Anterior cingulate cortex (tissue), 58 donors: ENCODE measurements around the gene ACSM3.

ENCODE experiments used
- DNase-seq, 58 donors: peaks; one replicate each; lab custom pipeline; 2025; lab: John Stamatoyannopoulos, UW

Gene ACSM3

DNA sequence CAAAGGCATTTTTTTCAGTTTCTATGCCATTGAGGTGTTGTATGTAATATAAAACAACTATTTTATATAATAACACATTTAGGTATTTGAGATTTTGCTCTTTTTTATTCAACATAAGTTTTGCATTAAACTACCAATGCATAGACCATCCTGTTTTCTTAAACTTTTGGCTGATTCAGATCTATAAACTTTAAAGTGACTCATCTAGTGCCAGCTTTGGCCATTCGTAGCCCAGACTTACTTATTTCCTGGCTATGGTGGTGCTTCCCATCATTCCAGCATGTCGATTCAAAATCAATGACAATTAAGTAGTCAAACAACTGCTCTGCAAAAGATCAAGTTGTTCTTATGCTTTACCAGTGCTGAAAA, 39.4 kb downstream of the ACSM3 start:
- DNase-seq, result no peak

GRCh38 chr16:20803561-20804214, 39.9 kb downstream of the ACSM3 start:
- DNase-seq, result no peak

GRCh38 chr16:20805684-20806167, 41.9 kb downstream of the ACSM3 start:
- peak in 1 of 58 donors; percentile 18 for DNase-seq

GRCh38 chr16:20806168-20807050, 42.6 kb downstream of the ACSM3 start, which contains the start of the genes ERI2 and REXO5:
Gene ERI2 (minus strand): TSS chr16:20806472. CDS start chr16:20806430, 42 bp downstream.
Gene REXO5 (plus strand): TSS chr16:20806527. CDS start chr16:20806954, 427 bp downstream.
- DNase-seq, result peak; percentile 44 to 94 (median 84)

DNA sequence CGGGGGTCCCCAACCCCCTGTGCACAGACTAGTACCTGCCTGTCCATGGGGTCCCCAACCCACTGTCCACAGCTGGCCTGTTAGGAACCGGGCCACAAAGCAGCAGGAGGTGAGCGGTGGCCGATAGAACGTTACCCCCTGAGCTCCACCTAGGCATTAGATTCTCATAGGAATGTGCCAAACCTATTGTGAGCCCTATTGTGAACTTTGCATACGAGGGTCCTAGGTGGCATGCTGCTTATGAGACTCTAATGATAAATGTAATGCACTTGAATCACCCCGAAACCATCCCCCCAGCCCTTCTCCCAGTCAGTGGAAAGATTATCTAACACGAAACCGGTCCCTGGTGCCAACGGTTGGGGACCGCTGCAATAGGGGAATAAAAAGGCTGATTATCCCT, 44.0 kb downstream of the ACSM3 start:
- DNase-seq, result no peak

- DNase-seq, result no peak
These were observed 48.1 kb downstream of the ACSM3 start for GRCh38 chr16:20811889-20812439.

- no peak for DNase-seq
These were observed 48.7 kb downstream of the ACSM3 start for GRCh38 chr16:20812510-20812909.

- DNase-seq, result peak in 4 of 58 donors; percentile 1 to 41 (median 15)
These were observed 51.0 kb downstream of the ACSM3 start for GRCh38 chr16:20814784-20815183.

DNA sequence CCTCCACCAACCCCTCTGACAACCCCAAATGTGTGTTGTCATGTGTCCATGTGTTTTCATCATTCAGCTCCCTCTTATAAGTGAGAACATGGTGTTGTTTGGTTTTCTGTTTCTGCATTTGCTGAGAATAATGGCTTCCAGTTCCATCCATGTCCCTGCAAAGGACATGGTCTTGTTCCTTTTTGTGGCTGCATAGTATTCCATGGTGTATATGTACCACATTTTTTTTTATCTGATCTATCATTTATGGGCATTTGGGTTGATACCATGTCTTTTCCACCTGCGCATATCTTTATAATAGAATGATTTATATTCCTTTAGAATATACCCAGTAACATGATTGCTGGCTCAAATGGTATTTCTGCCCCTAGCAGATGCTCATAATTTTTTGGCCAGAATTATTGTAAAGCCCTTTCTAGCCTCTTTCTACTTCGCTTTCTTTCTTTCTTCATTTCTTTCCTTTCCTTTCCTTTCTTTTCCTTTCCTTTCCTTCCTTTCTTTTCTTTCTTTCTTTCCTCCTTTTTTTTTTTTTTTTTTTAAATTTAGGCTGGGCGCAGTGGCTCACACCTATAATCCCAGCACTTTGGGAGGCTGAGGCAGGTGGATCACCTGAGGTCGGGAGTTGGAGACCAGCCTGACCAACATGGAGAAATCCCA, 55.2 kb downstream of the ACSM3 start:
- DNase-seq, result no peak

DNA sequence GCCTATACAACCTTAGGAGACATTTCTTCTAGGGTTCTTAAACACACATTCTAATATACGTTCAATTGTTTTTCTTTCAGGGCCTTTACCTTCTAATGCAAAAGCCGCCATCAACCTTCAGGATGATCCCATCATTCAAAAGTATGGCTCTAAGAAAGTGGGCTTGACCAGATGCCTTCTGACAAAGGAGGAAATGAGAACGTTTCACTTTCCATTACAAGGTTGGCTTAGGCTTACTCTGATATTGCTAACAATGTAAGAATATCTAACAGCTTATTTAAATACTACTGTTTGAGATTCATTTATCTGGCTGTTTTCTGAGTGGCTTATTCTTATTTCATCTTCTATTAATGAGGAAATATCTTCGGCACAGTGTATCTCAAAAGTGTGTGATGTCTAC, 57.9 kb downstream of the ACSM3 start:
- DNase-seq, result no peak

DNA sequence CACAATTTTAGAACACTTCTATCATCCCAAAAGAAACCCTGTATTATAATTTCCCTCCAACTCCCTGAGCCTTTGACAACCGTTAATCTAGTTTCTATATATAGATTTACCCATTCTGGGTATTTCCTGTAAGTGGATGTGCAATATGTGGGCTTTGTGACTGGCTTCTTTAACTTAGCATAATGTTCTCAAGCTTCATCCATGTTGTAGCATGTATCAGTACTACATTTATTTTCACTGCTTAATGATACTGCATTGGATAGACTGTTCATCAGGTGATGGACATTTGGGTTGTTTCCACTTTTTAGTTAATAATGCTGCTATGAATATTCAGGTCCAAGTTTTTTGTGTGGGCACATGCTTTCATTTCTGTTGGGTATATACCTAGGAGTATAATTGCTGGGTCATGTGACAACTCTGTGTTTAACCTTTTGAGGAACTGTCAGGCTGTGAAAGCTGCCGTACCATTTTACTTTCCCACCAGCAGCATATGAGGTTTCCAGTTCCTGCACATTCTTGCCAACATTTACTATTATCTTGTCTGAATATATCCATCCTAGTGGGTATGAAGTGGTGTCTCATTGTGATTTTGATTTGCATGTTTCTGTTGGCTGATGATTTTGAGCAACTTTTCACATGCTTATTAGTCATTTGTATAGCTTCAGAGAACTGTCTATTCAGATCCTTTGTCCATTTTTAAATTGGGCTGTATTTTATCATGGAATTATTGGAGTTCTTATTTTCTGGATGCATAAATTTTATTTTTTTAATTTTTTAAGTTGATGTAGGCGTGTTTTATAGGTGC, 58.9 kb downstream of the ACSM3 start:
- DNase-seq, result no peak

DNA sequence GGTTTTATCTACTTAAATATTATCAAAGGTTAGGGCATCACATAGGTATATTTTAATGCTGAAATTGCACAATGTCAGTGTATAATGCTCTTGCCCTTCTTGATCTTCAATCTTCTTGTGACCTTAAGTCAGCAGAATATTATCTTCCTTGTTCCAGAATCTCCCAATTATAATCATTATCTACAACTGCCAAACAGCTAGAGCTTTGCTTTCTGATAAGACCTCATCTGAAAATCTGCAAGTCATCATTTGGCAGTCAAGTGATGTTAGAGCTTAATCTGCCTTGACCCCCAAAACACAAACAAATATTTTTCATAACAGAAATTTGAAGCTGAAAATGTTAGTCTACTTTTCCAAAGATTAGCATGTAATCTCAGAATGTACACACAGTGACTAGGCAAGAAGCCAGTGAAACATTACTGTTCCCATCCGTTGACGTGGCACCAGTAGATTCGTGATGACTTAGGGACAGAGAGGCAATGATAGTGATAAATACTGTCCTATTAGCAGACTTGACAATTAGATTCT, 62.3 kb downstream of the ACSM3 start:
- DNase-seq, result no peak

GRCh38 chr16:20829536-20829935, 65.7 kb downstream of the ACSM3 start:
- DNase-seq, result no peak

GRCh38 chr16:20830372-20830771, 66.6 kb downstream of the ACSM3 start:
- no peak for DNase-seq

GRCh38 chr16:20833086-20833485, 69.3 kb downstream of the ACSM3 start:
- peak in 3 of 58 donors; percentile 1 to 5 (median 4) for DNase-seq

DNA sequence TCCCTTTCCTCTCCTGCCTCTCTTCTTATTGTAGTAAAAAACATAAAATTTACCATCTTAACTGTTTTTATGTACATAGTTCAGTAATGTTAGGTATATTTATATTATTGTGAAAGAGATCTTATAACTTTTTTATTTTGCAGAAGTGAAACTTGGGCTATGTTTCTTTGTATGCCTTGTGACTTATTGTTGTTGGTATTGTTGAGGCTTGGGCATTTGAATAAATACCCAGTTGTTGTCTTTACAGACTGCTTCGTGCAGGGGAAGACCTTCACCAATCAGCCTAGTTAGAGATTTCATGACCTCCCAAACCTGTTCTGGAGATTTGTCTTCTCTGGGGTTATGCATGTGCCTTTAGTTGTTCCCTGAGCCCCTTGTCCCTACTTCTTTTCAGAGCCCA, 74.4 kb downstream of the ACSM3 start:
- no peak for DNase-seq

- no peak for DNase-seq
These were observed 75.7 kb downstream of the ACSM3 start for GRCh38 chr16:20839504-20839903.

DNA sequence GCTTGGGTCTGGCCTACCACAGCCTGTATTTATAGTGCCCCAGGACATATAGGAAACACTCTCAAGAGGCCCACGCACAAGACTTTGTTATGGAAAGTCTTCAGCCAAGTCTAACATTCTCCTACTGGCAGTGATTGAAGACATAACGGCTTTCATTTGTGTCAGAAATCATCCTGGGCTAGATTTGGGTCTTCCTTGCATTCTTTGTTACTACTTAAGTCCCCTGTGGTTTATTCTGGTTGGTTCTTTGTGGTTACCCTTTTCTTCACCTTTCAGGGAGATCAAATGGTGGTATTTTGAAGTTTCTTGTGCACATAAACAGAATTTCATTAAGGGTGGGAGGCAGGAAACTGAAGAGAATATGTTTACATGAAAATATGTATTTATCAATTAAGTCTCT, 80.2 kb downstream of the ACSM3 start:
- no peak for DNase-seq

DNA sequence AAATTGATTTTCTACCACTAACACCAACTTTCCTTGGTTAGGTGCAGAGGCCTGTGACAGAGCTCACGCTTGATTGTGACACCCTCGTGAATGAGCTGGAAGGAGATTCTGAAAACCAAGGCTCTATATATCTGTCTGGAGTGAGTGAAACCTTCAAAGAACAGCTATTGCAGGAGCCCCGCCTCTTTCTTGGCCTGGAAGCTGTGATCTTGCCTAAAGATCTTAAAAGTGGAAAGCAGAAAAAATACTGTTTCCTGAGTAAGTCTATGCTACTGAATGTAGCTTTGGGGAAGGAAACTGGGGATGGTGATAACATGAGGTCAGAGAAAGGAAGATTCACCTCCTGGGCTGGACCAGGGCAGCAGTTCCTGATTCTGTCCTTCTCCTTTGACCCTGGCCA, 80.8 kb downstream of the ACSM3 start:
- DNase-seq, result no peak

DNA sequence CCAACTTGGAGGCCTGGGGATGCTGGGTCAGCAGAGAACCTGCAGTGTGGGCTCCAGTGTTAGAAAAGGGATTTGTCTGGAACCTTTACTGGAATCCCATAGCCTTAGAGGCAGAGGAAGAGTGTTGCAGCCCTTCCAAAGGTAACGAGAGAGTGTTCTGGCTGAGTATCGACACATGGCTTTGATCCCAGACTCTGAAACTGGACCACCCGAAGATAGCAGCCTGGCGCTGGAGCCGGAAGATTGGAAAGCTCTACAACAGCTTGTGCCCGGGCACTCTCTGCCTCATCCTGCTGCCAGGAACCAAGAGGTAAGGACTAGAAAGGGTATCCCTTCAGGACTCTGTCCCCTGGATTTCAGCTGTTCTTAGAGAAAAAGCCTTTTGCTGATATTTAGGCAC, 82.2 kb downstream of the ACSM3 start:
- DNase-seq, result no peak
